Peyer's patch (tissue), 4 donors: ENCODE data around the gene BASP1.

Experiments used
- CTCF ChIP-seq, 6 experiments: fragments of 450-650 bp in 4 of 6; fragments of 200-600 bp in 2 of 6; sonication (generic) in 1 of 6; IDR thresholded peaks; one replicate each; pipeline ENCODE4 v1.5.1; 2017 to 2019; ENCODE audit warnings: antibody characterized with exemption in 6 of 6, mild to moderate bottlenecking in 3 of 6, moderate library complexity in 1 of 6
- POLR2A ChIP-seq, 2 donors: fragments of 450-650 bp; IDR thresholded peaks; one replicate each; pipeline ENCODE4 v1.5.1; 2017; ENCODE audit warnings: antibody characterized with exemption in 2 of 2, mild to moderate bottlenecking in 2 of 2, moderate library complexity in 2 of 2

GRCh38 chr5:17272111-17272510, 54.7 kb downstream of the BASP1 start:
- TF ChIP-seq CTCF (IDR thresholded peaks at IDR 0.05), result no peak
- TF ChIP-seq POLR2A (IDR thresholded peaks at IDR 0.05), result no peak
